IMR-90 (cell line): ENCODE data around the gene CDKN1A. TPM values are rescaled to one million over a fixed set of nuclear protein-coding genes. Genes with fewer than 3 reads are reported as not detected.

Experiments used
- ATAC-seq: fragments of 200-7000 bp; cut with Tn5 transposase; 2 replicates; pipeline ENCODE4 v1.9.1; 2020; ENCODE audit warnings: low read depth, mild to moderate bottlenecking, moderate library complexity
- BruUV-seq: library from RNA; stranded (reverse); fragments of 400-500 nt; replicated peaks from 2 replicates; lab custom pipeline; 2021; lab: Mats Ljungman, UMichigan
- CTCF ChIA-PET: fragments of 300-600 bp; formaldehyde crosslinking; extraction: SDS; loops from one replicate; lab custom pipeline; 2021; ENCODE audit warnings: antibody characterized with exemption; lab: Yijun Ruan, JAX
- POLR2A ChIA-PET: fragments of 300-600 bp; sonication (Branson Sonifier 250); formaldehyde crosslinking; loops from one replicate; lab custom pipeline; 2022; ENCODE audit warnings: antibody characterized with exemption; ENCODE audit not compliant: unreplicated experiment; lab: Charles Lee
- DNase-seq: peaks from one replicate; pipeline ENCODE4 v3.0.0; 2013
- H2AFZ ChIP-seq: replicated peaks from 2 replicates; pipeline ENCODE3; 2013; ENCODE audit warnings: low read length, mild to moderate bottlenecking; ENCODE audit not compliant: poor library complexity
- H2AK5ac ChIP-seq: 2 replicates; pipeline ENCODE4 v1.6.1; 2013; ENCODE audit warnings: low read depth, low read length, inconsistent platforms
- H2AK9ac ChIP-seq: replicated peaks from 2 replicates; pipeline ENCODE3; 2013; ENCODE audit warnings: mild to moderate bottlenecking, low read depth, low read length, moderate library complexity; ENCODE audit not compliant: poor library complexity
- H2BK120ac ChIP-seq: 2 replicates; pipeline ENCODE4 v1.6.1; 2013; ENCODE audit warnings: low read depth, low read length, inconsistent platforms
- H2BK15ac ChIP-seq: 3 replicates; pipeline ENCODE4 v1.6.1; 2013; ENCODE audit warnings: low read depth, low read length, inconsistent platforms
- H2BK20ac ChIP-seq: 2 replicates; pipeline ENCODE4 v1.6.1; 2013; ENCODE audit warnings: low read depth, mild to moderate bottlenecking, inconsistent platforms, low read length, moderate library complexity
- H2BK5ac ChIP-seq: 2 replicates; pipeline ENCODE4 v1.6.1; 2013; ENCODE audit warnings: mild to moderate bottlenecking, low read depth, low read length, inconsistent platforms; ENCODE audit not compliant: poor library complexity, severe bottlenecking
- H3K14ac ChIP-seq: replicated peaks from 2 replicates; pipeline ENCODE4 v1.6.1; 2013; ENCODE audit warnings: low read depth, low read length, inconsistent platforms
- H3K18ac ChIP-seq: 2 replicates; pipeline ENCODE4 v1.6.1; 2013; ENCODE audit warnings: low read depth, low read length, control low read depth
- H3K23ac ChIP-seq: 2 replicates; pipeline ENCODE4 v1.6.1; 2013; ENCODE audit warnings: low read depth, low read length, inconsistent platforms
- H3K27ac ChIP-seq: 2 replicates; pipeline ENCODE4 v1.5.1; 2013; ENCODE audit warnings: mild to moderate bottlenecking, control low read depth, low read length; ENCODE audit not compliant: insufficient read depth
- H3K27me3 ChIP-seq: 2 replicates; pipeline ENCODE4 v1.6.1; 2013; ENCODE audit warnings: low read length; ENCODE audit not compliant: control insufficient read depth, insufficient read depth
- H3K36me3 ChIP-seq: 2 replicates; pipeline ENCODE4 v1.6.1; 2013; ENCODE audit warnings: low read length, mixed read lengths; ENCODE audit not compliant: control insufficient read depth, insufficient read depth
- H3K4ac ChIP-seq: 2 replicates; pipeline ENCODE4 v1.6.1; 2013; ENCODE audit warnings: low read depth, low read length, inconsistent platforms
- H3K4me1 ChIP-seq: 2 replicates; pipeline ENCODE4 v1.6.1; 2013; ENCODE audit warnings: low read length, mixed read lengths; ENCODE audit not compliant: control insufficient read depth, insufficient read depth
- H3K4me2 ChIP-seq: 2 replicates; pipeline ENCODE4 v1.6.1; 2013; ENCODE audit warnings: low read depth, mild to moderate bottlenecking, control low read depth, low read length, moderate library complexity
- H3K4me3 ChIP-seq: 2 replicates; pipeline ENCODE4 v1.5.1; 2013; ENCODE audit warnings: low read depth, mild to moderate bottlenecking, control low read depth, low read length, moderate library complexity; ENCODE audit not compliant: insufficient read depth
- H3K56ac ChIP-seq: 2 replicates; pipeline ENCODE4 v1.6.1; 2013; ENCODE audit warnings: low read length, inconsistent platforms; ENCODE audit not compliant: insufficient read depth; ENCODE audit errors: extremely low read depth
- H3K79me1 ChIP-seq, 2 experiments: 2 replicates each; pipeline ENCODE4 v1.6.1; 2013; ENCODE audit warnings: low read length in 2 of 2, inconsistent platforms in 1 of 2, low read depth in 1 of 2
- H3K9ac ChIP-seq: 2 replicates; pipeline ENCODE4 v1.6.1; 2013; ENCODE audit warnings: low read depth, low read length, control low read depth
- H3K9me1 ChIP-seq: 2 replicates; pipeline ENCODE4 v1.6.1; 2013; ENCODE audit warnings: low read length, inconsistent platforms; ENCODE audit not compliant: insufficient read depth
- H3K9me3 ChIP-seq: 2 replicates; pipeline ENCODE4 v1.6.1; 2013; ENCODE audit warnings: low read length; ENCODE audit not compliant: control insufficient read depth, insufficient read depth
- H4K20me1 ChIP-seq: 2 replicates; pipeline ENCODE4 v1.6.1; 2013; ENCODE audit warnings: low read length, inconsistent platforms; ENCODE audit not compliant: insufficient read depth
- H4K5ac ChIP-seq: 2 replicates; pipeline ENCODE4 v1.6.1; 2013; ENCODE audit warnings: mild to moderate bottlenecking, low read depth, low read length, control low read depth
- H4K8ac ChIP-seq, 2 experiments: 2 replicates each; pipeline ENCODE4 v1.6.1; 2013; ENCODE audit warnings: low read depth in 2 of 2, low read length in 2 of 2, control low read depth in 1 of 2, inconsistent platforms in 1 of 2
- H4K91ac ChIP-seq: 2 replicates; pipeline ENCODE4 v1.6.1; 2013; ENCODE audit warnings: low read depth, low read length, inconsistent platforms; ENCODE audit not compliant: insufficient read depth
- BHLHE40 ChIP-seq: fragments of 150-350 bp; IDR thresholded peaks from 2 replicates; pipeline ENCODE4 v1.6.1; 2016; ENCODE audit warnings: mild to moderate bottlenecking, low read depth, low read length
- CEBPB ChIP-seq: IDR thresholded peaks from 2 replicates; pipeline ENCODE4 v1.6.1; 2012; ENCODE audit warnings: low read depth, low read length, improper control_type of control experiment
- CHD1 ChIP-seq: IDR thresholded peaks from 2 replicates; pipeline ENCODE4 v1.6.1; 2012; ENCODE audit warnings: low read depth, low read length, improper control_type of control experiment
- MAFK ChIP-seq: IDR thresholded peaks from 2 replicates; pipeline ENCODE4 v1.6.1; 2012; ENCODE audit warnings: low read depth, low read length, improper control_type of control experiment
- MXI1 ChIP-seq: IDR thresholded peaks from 2 replicates; pipeline ENCODE4 v1.6.1; 2012; ENCODE audit warnings: low read depth, mild to moderate bottlenecking, low read length, moderate library complexity, borderline replicate concordance
- NFE2L2 ChIP-seq: fragments of 150-350 bp; IDR thresholded peaks from 2 replicates; pipeline ENCODE4 v1.6.1; 2016; ENCODE audit warnings: low read depth, mild to moderate bottlenecking, low read length
- POLR2A ChIP-seq: IDR thresholded peaks from 2 replicates; pipeline ENCODE4 v1.6.1; 2012; ENCODE audit warnings: mild to moderate bottlenecking, low read depth, low read length
- RAD21 ChIP-seq: IDR thresholded peaks from 2 replicates; pipeline ENCODE4 v1.6.1; 2012; ENCODE audit warnings: low read length, improper control_type of control experiment
- RCOR1 ChIP-seq: IDR thresholded peaks from 2 replicates; pipeline ENCODE4 v1.6.1; 2012; ENCODE audit warnings: mild to moderate bottlenecking, low read length, improper control_type of control experiment; ENCODE audit not compliant: insufficient replicate concordance
- USF2 ChIP-seq: fragments of 150-350 bp; IDR thresholded peaks from 2 replicates; pipeline ENCODE4 v1.6.1; 2017; ENCODE audit warnings: mild to moderate bottlenecking, antibody characterized with exemption, low read length, low read depth
- WGBS, 2 experiments: methylation state at CpG; one replicate each; pipeline versions ENCODE4 v1.1.5 to v1.1.7; 2013; ENCODE audit warnings: missing lambda C conversion rate in 2 of 2; ENCODE audit not compliant: insufficient read length in 1 of 2; ENCODE audit errors: extremely low coverage in 2 of 2; 5-methylcytosine and 5-hydroxymethylcytosine counted together
- dilution Hi-C: fragments of 300-500 bp; cut with HindIII; formaldehyde crosslinking; loops from one replicate; pipeline ENCODE4 v1.14.3; 2018; ENCODE audit warnings: low sequenced_read_pairs; ENCODE audit not compliant: unreplicated experiment
- in situ Hi-C: fragments of 300-500 bp; cut with MboI; formaldehyde crosslinking; loops from 3 replicates; pipeline ENCODE4 v1.14.3; 2019; ENCODE audit warnings: low sequenced_read_pairs, inconsistent platforms, mixed read lengths
- intact Hi-C: fragments of 100-400 bp; cut with micrococcal nuclease; formaldehyde crosslinking; loops from 2 replicates; pipeline ENCODE4 v1.10.0; 2022
- polyA plus RNA-seq, 3 experiments: library from polyadenylated mRNA; depleted of rRNA; stranded (reverse); fragments of >200 nt; gene quantifications; 2 replicates each; pipeline ENCODE4 v1.2.3, GENCODE V29; 2012; ENCODE audit warnings: low replicate concordance in 1 of 3
- total RNA-seq: library from RNA; depleted of rRNA; stranded (reverse); fragments of >200 nt; gene quantifications from 2 replicates; pipeline ENCODE4 v1.2.3, GENCODE V29; 2012
- TF ChIP-seq, protein P1 (sequence below): fragments of 150-350 bp; IDR thresholded peaks from 2 replicates; pipeline ENCODE4 v1.6.1; 2016; ENCODE audit warnings: low read depth, mild to moderate bottlenecking, low read length, moderate library complexity, borderline replicate concordance

CDKN1A gene
- total and polyA plus RNA-seq, 2 of the 4 experiments (the other 2 are of a cell fraction), result 155 to 576 TPM

DNA sequence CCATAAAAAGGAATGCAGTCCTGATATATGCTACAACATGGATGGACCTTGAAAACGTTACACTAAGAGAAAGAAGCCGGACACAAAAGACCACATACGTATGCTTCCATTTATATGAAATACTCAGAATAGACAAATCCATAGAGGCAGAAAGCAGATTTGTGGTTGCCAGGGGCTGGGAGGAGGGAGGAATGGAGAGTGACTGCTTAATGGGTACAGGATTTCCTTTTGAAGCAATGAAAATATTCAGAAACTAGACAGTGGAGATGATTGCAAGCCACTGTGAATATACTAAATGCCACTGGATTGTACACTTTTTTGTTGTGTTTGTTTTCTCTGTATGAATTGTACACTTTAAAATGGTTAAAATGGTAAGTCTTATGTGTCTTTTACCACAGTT, 29.4 kb upstream of the CDKN1A start:
- H4K91ac ChIP-seq, result no peak overlapping the region
- no peak overlapping the region for H3K4ac ChIP-seq
- no peak overlapping the region for H2BK15ac ChIP-seq
- H3K27ac ChIP-seq, result no peak overlapping the region
- H4K8ac ChIP-seq, result no peak overlapping the region
- no peak overlapping the region for H3K4me2 ChIP-seq
- no peaks in the 10 kb centered on the region for H3K9me3 ChIP-seq
- H2BK120ac ChIP-seq, result no peak overlapping the region
- no peak overlapping the region for H3K14ac ChIP-seq
- H2BK5ac ChIP-seq, result no peak overlapping the region
- BruUV-seq, result no TSS peak
- H3K18ac ChIP-seq, result no peak overlapping the region
- intact Hi-C loops (no loop called here), in situ Hi-C loops (no loop called here), dilution Hi-C loops (no loop called here)
- peaks cover 5% of the 10 kb centered on the region for H3K9me1 ChIP-seq
- no peak for ATAC-seq
- DNase-seq, result no peak
- WGBS, 2 experiments, result no CpG with 5 or more reads among the region's 3 CpGs
- H3K9ac ChIP-seq, result no peak overlapping the region
- ChIA-PET CTCF (no interaction called here), POLR2A (no interaction called here)
- H3K4me1 ChIP-seq, result peaks cover 7% of the 10 kb centered on the region
- H3K36me3 ChIP-seq, result no peaks in the 10 kb centered on the region
- H3K4me3 ChIP-seq, result no peak overlapping the region
- H3K56ac ChIP-seq, result no peak overlapping the region
- H4K5ac ChIP-seq, result no peak overlapping the region
- H3K79me1 ChIP-seq, result peaks cover 0 to 1% of the 10 kb centered on the region in 2 experiments; a peak in 1 of 4 replicates
- H2AK9ac ChIP-seq, result no peak overlapping the region
- TF ChIP-seq CEBPB (no peak), CHD1 (no peak), USF2 (no peak), MXI1 (no peak), NFE2L2 (no peak), RCOR1 (no peak), MAFK (no peak), BHLHE40 (no peak), POLR2A (no peak), RAD21 (no peak)
- TF ChIP-seq, protein P1, sequence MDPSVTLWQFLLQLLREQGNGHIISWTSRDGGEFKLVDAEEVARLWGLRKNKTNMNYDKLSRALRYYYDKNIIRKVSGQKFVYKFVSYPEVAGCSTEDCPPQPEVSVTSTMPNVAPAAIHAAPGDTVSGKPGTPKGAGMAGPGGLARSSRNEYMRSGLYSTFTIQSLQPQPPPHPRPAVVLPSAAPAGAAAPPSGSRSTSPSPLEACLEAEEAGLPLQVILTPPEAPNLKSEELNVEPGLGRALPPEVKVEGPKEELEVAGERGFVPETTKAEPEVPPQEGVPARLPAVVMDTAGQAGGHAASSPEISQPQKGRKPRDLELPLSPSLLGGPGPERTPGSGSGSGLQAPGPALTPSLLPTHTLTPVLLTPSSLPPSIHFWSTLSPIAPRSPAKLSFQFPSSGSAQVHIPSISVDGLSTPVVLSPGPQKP, result no peak
- H4K20me1 ChIP-seq, result no peaks in the 10 kb centered on the region
- no peak overlapping the region for H2AK5ac ChIP-seq
- H2BK20ac ChIP-seq, result no peak overlapping the region
- H3K27me3 ChIP-seq, result peaks cover 4% of the 10 kb centered on the region; the same call in 1 of the 2 replicates
- no peak overlapping the region for H2AFZ ChIP-seq
- no peak overlapping the region for H3K23ac ChIP-seq
